GM12878 (cell line): Measurements from ENCODE around the gene LRRN4.

ENCODE experiments used
- BRCA1 ChIP-seq: IDR thresholded peaks from 2 replicates; pipeline ENCODE4 v1.6.1; 2011; ENCODE audit warnings: low read depth, low read length, improper control_type of control experiment
- NFIC ChIP-seq: IDR thresholded peaks from 2 replicates; pipeline ENCODE4 v1.6.1; 2012; ENCODE audit warnings: low read depth, mild to moderate bottlenecking, inconsistent platforms, low read length, moderate library complexity
- POU2F2 ChIP-seq: IDR thresholded peaks from 3 replicates; pipeline ENCODE4 v1.6.1; 2011; ENCODE audit warnings: low read depth, mild to moderate bottlenecking, low read length, borderline replicate concordance
- ZSCAN29 ChIP-seq: fragments of 450-650 bp; IDR thresholded peaks from 2 replicates; pipeline ENCODE4 v1.6.1; 2017; ENCODE audit warnings: mild to moderate bottlenecking, moderate library complexity
- TF ChIP-seq, protein P1 (sequence below), 3 experiments: IDR thresholded peaks in 2 of 3; conservative IDR thresholded peaks in 1 of 3; 2 replicates each; pipeline ENCODE4 v1.5.1; 2011; ENCODE audit warnings: low read depth in 3 of 3, low read length in 3 of 3, mild to moderate bottlenecking in 3 of 3, control low read depth in 2 of 3, moderate library complexity in 2 of 3, inconsistent platforms in 1 of 3, mixed read lengths in 1 of 3; ENCODE audit not compliant: control insufficient read depth in 2 of 3, insufficient read depth in 1 of 3; ENCODE audit errors: extremely low read depth in 1 of 3

DNA sequence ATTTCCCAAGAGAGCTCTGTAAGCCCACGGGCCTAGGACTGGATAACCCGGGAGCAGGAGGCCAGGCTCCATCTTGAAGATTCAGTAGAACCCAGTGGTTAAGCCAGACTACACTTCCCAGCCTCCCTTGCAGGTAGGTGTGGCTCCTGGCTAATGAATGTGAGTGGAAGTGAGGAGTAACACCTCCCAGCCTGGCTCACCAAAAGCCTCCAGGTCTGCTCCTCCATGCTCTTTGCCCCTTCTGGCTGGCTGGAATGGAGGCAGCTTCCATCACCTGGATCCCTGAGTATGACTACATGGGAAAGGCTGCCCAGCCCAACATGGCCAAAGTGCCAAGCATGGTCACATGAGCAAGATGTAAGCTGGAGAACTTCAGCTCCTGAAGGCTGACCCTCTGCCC is 9.7 kb downstream of the LRRN4 start:
- no peak for TF ChIP-seq BRCA1
- TF ChIP-seq ZSCAN29 = no peak
- TF ChIP-seq, protein P1, sequence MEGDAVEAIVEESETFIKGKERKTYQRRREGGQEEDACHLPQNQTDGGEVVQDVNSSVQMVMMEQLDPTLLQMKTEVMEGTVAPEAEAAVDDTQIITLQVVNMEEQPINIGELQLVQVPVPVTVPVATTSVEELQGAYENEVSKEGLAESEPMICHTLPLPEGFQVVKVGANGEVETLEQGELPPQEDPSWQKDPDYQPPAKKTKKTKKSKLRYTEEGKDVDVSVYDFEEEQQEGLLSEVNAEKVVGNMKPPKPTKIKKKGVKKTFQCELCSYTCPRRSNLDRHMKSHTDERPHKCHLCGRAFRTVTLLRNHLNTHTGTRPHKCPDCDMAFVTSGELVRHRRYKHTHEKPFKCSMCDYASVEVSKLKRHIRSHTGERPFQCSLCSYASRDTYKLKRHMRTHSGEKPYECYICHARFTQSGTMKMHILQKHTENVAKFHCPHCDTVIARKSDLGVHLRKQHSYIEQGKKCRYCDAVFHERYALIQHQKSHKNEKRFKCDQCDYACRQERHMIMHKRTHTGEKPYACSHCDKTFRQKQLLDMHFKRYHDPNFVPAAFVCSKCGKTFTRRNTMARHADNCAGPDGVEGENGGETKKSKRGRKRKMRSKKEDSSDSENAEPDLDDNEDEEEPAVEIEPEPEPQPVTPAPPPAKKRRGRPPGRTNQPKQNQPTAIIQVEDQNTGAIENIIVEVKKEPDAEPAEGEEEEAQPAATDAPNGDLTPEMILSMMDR (IDR thresholded peaks at IDR 0.05 in 2 of 3, conservative IDR thresholded peaks at IDR 0.05 in 1 of 3; ENCODE audit: control insufficient read depth in 2 of 3, extremely low read depth in 1 of 3, insufficient read depth in 1 of 3, low read depth in 3 of 3, low read length in 3 of 3) = no peak
- TF ChIP-seq POU2F2 = no peak
- TF ChIP-seq NFIC = no peak
